Measurements from ENCODE around the gene GPC5.

DNA sequence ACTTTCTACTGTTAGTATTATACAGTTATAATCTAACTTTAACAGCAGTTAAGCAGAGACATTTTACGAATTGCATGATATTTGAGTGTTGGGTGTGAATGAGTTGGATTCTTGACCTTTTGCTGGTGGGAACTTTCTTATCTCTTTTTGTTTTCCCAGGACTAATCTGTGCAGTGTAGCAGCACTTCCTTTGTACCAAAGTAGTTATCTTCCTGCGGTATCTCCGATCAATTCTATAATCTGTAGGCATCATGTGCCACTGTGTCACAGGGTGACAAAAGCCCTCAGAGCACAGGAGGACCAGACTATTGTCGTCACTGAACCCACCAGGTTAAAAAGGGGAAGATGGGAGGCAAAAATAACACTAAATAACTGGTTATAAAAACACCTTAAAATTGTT lies 823.5 kb downstream of the GPC5 start:
- TF ChIP-seq, protein P1, sequence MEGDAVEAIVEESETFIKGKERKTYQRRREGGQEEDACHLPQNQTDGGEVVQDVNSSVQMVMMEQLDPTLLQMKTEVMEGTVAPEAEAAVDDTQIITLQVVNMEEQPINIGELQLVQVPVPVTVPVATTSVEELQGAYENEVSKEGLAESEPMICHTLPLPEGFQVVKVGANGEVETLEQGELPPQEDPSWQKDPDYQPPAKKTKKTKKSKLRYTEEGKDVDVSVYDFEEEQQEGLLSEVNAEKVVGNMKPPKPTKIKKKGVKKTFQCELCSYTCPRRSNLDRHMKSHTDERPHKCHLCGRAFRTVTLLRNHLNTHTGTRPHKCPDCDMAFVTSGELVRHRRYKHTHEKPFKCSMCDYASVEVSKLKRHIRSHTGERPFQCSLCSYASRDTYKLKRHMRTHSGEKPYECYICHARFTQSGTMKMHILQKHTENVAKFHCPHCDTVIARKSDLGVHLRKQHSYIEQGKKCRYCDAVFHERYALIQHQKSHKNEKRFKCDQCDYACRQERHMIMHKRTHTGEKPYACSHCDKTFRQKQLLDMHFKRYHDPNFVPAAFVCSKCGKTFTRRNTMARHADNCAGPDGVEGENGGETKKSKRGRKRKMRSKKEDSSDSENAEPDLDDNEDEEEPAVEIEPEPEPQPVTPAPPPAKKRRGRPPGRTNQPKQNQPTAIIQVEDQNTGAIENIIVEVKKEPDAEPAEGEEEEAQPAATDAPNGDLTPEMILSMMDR (IDR thresholded peaks at IDR 0.05 in 2 of 3, conservative IDR thresholded peaks at IDR 0.05 in 1 of 3; ENCODE audit: insufficient read depth in 2 of 3, low read depth in 1 of 3, low read length in 3 of 3) = no peak
- TF ChIP-seq, protein P2, sequence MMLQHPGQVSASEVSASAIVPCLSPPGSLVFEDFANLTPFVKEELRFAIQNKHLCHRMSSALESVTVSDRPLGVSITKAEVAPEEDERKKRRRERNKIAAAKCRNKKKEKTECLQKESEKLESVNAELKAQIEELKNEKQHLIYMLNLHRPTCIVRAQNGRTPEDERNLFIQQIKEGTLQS (IDR thresholded peaks at IDR 0.05) = no peak
- TF ChIP-seq, protein P2 (CRISPR knock-in tag; conservative IDR thresholded peaks at IDR 0.05) = no peak
- TF ChIP-seq ZFX (CRISPR knock-in tag; IDR thresholded peaks at IDR 0.05) = no peak
- no peak for TF ChIP-seq CEBPB (tag; IDR thresholded peaks at IDR 0.05)
- TF ChIP-seq TRIM24 (IDR thresholded peaks at IDR 0.05) = no peak
- TF ChIP-seq, protein P3, sequence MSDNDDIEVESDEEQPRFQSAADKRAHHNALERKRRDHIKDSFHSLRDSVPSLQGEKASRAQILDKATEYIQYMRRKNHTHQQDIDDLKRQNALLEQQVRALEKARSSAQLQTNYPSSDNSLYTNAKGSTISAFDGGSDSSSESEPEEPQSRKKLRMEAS (CRISPR knock-in tag; IDR thresholded peaks at IDR 0.05) = no peak
- no peak for TF ChIP-seq ZSCAN29 (IDR thresholded peaks at IDR 0.05)
- no peak for TF ChIP-seq CHD1 (IDR thresholded peaks at IDR 0.05; ENCODE audit: low read length)
- TF ChIP-seq POLR2A (conservative IDR thresholded peaks at IDR 0.05) = no peak
- no peak for TF ChIP-seq POLR2G (IDR thresholded peaks at IDR 0.05; ENCODE audit: low read depth, low read length)
